ENCODE measurements around the gene MACROD2.
"Not testable (repeated sequence)": the region's sequence is repeated elsewhere in the genome, so short reads cannot be mapped to it uniquely, and the experiment has no call there.

The MACROD2 gene

GRCh38 chr20:15451241-15451640, 1455.9 kb downstream of the MACROD2 start:
- no peak for DNase-seq (ENCODE audit: low spot score)

GRCh38 chr20:15455279-15455678, 1460.0 kb downstream of the MACROD2 start:
- DNase-seq (ENCODE audit: low spot score), result no peak

GRCh38 chr20:15461938-15462337, 1466.6 kb downstream of the MACROD2 start:
- DNase-seq (ENCODE audit: low spot score), result no peak

- DNase-seq (ENCODE audit: low spot score), result no peak
Measured at GRCh38 chr20:15475483-15475882, 1480.2 kb downstream of the MACROD2 start.

- no peak for DNase-seq (ENCODE audit: low spot score)
Measured at GRCh38 chr20:15476186-15476585, 1480.9 kb downstream of the MACROD2 start.

GRCh38 chr20:15476781-15477180, 1481.5 kb downstream of the MACROD2 start:
- DNase-seq (ENCODE audit: low spot score), result no peak

- DNase-seq (ENCODE audit: low spot score), result no peak
Measured at GRCh38 chr20:15482525-15482924, 1487.2 kb downstream of the MACROD2 start.

GRCh38 chr20:15485519-15485918, 1490.2 kb downstream of the MACROD2 start:
- DNase-seq (ENCODE audit: low spot score), result no peak

- no peak for DNase-seq (ENCODE audit: low spot score)
Measured at GRCh38 chr20:15487030-15487429, 1491.7 kb downstream of the MACROD2 start.

- DNase-seq (ENCODE audit: low spot score), result no peak
Measured at GRCh38 chr20:15487682-15488081, 1492.4 kb downstream of the MACROD2 start.

GRCh38 chr20:15491575-15491974, 1496.3 kb downstream of the MACROD2 start:
- DNase-seq (ENCODE audit: low spot score), result no peak

GRCh38 chr20:15494851-15495250, 1499.5 kb downstream of the MACROD2 start:
- DNase-seq (ENCODE audit: low spot score), result no peak

- no peak for DNase-seq (ENCODE audit: low spot score)
Measured at GRCh38 chr20:15496501-15497039, 1501.3 kb downstream of the MACROD2 start.

- DNase-seq (ENCODE audit: low spot score), result no peak
Measured at GRCh38 chr20:15498926-15499325, 1503.6 kb downstream of the MACROD2 start.

- no peak for DNase-seq (ENCODE audit: low spot score)
Measured at GRCh38 chr20:15506311-15506710, 1511.0 kb downstream of the MACROD2 start.

GRCh38 chr20:15507151-15507550, 1511.8 kb downstream of the MACROD2 start:
- DNase-seq (ENCODE audit: low spot score), result no peak

- no peak for DNase-seq (ENCODE audit: low spot score)
Measured at GRCh38 chr20:15511551-15511950, 1516.2 kb downstream of the MACROD2 start.

- DNase-seq (ENCODE audit: low spot score), result no peak
Measured at GRCh38 chr20:15512916-15513315, 1517.6 kb downstream of the MACROD2 start.

- DNase-seq (ENCODE audit: low spot score), result no peak
Measured at GRCh38 chr20:15515691-15516090, 1520.4 kb downstream of the MACROD2 start.

GRCh38 chr20:15520930-15521524, 1525.7 kb downstream of the MACROD2 start:
- no peak for DNase-seq (ENCODE audit: low spot score)

- no peak for DNase-seq (ENCODE audit: low spot score)
Measured at GRCh38 chr20:15523400-15523799, 1528.1 kb downstream of the MACROD2 start.

GRCh38 chr20:15528391-15529111, 1533.2 kb downstream of the MACROD2 start:
- no peak for DNase-seq (ENCODE audit: low spot score)

GRCh38 chr20:15535863-15536262, 1540.5 kb downstream of the MACROD2 start:
- no peak for DNase-seq (ENCODE audit: low spot score)

- DNase-seq (ENCODE audit: low spot score), result not testable (repeated sequence)
Measured at GRCh38 chr20:15537200-15537599, 1541.9 kb downstream of the MACROD2 start.
